GM15510 (cell line): ENCODE measurements around the gene RRH.

Experiments
- POLR2A ChIP-seq: IDR thresholded peaks from 3 replicates; pipeline ENCODE4 v1.6.1; 2011; ENCODE audit warnings: borderline replicate concordance; ENCODE audit not compliant: insufficient read length; ENCODE audit errors: extremely low read depth

Gene RRH

GRCh38 chr4:109827672-109828071 lies at the start of gene RRH:
TSS of gene RRH (plus strand) at chr4:109827972. CDS start at chr4:109828028, 56 bp downstream.
- TF ChIP-seq POLR2A: no peak

- no peak for TF ChIP-seq POLR2A
Measured at GRCh38 chr4:109786846-109787245, 40.9 kb upstream of the RRH start.

- no peak for TF ChIP-seq POLR2A
Measured at GRCh38 chr4:109787807-109788206, 40.0 kb upstream of the RRH start.

- no peak for TF ChIP-seq POLR2A
Measured at GRCh38 chr4:109795059-109795458, 32.7 kb upstream of the RRH start.

- TF ChIP-seq POLR2A: no peak
Measured at GRCh38 chr4:109798866-109799265, 28.9 kb upstream of the RRH start.

GRCh38 chr4:109801099-109801789 lies 26.5 kb upstream of the RRH start:
- TF ChIP-seq POLR2A: no peak

GRCh38 chr4:109801895-109802319 lies 25.9 kb upstream of the RRH start, which contains the start of gene CFI:
TSS of gene CFI (minus strand) at chr4:109801999. CDS start at chr4:109801971, 28 bp downstream.
- TF ChIP-seq POLR2A: no peak

GRCh38 chr4:109803924-109804571 lies 23.7 kb upstream of the RRH start:
- TF ChIP-seq POLR2A: no peak

GRCh38 chr4:109809655-109810054 lies 18.1 kb upstream of the RRH start:
- no peak for TF ChIP-seq POLR2A

GRCh38 chr4:109810552-109811387 lies 17.0 kb upstream of the RRH start:
- no peak for TF ChIP-seq POLR2A

GRCh38 chr4:109811707-109812106 lies 16.1 kb upstream of the RRH start:
- no peak for TF ChIP-seq POLR2A

- peak; percentile 55 for TF ChIP-seq POLR2A
Measured at GRCh38 chr4:109815151-109816081, 12.4 kb upstream of the RRH start, which contains the start of gene GAR1. TSS of gene GAR1 (plus strand) at chr4:109815762. CDS start at chr4:109816165, 403 bp downstream.

GRCh38 chr4:109816082-109816442 lies 11.7 kb upstream of the RRH start:
- no peak for TF ChIP-seq POLR2A

GRCh38 chr4:109816894-109817293 lies 10.9 kb upstream of the RRH start:
- no peak for TF ChIP-seq POLR2A
